HepG2 (cell line): Measurements from ENCODE around the gene SOX13. TPM values are rescaled to one million over a fixed set of nuclear protein-coding genes. Genes with fewer than 3 reads are reported as not detected.

ENCODE experiments used
- ARID2 ChIP-seq: sonication (generic); formaldehyde crosslinking; IDR thresholded peaks from 2 replicates; pipeline ENCODE4 v1.8.1; 2022; ENCODE audit warnings: mild to moderate bottlenecking, missing genetic modification reagents, borderline replicate concordance
- CREB3 ChIP-seq: sonication (generic); formaldehyde crosslinking; IDR thresholded peaks from 2 replicates; pipeline ENCODE4 v1.5.0; 2020; ENCODE audit warnings: missing genetic modification reagents
- DBP ChIP-seq: sonication (generic); formaldehyde crosslinking; IDR thresholded peaks from 2 replicates; pipeline ENCODE4 v1.4.0; 2020; ENCODE audit warnings: missing genetic modification reagents; ENCODE audit errors: not compliant biosample characterization
- HNRNPL ChIP-seq: fragments of 200-400 bp; formaldehyde crosslinking; IDR thresholded peaks from 2 replicates; pipeline ENCODE4 v1.6.1; 2017; ENCODE audit warnings: mild to moderate bottlenecking, low read depth, low read length
- KDM5B ChIP-seq: sonication (generic); formaldehyde crosslinking; IDR thresholded peaks from 2 replicates; pipeline ENCODE4 v1.4.0; 2020; ENCODE audit warnings: missing genetic modification reagents, mild to moderate bottlenecking, borderline replicate concordance
- KLF9 ChIP-seq: IDR thresholded peaks from 2 replicates; pipeline ENCODE4 v1.6.1; 2016; ENCODE audit warnings: low read depth
- MZF1 ChIP-seq: sonication (generic); formaldehyde crosslinking; IDR thresholded peaks from 2 replicates; pipeline ENCODE4 v1.8.1; 2023; ENCODE audit warnings: mild to moderate bottlenecking, missing genetic modification reagents, borderline replicate concordance
- TFAP4 ChIP-seq: sonication (generic); IDR thresholded peaks from 2 replicates; pipeline ENCODE4 v1.6.1; 2016; ENCODE audit warnings: low read depth, borderline replicate concordance
- ZFY ChIP-seq: sonication (generic); formaldehyde crosslinking; IDR thresholded peaks from 2 replicates; pipeline ENCODE4 v1.4.0; 2020; ENCODE audit warnings: missing genetic modification reagents
- ZNF230 ChIP-seq: sonication (generic); formaldehyde crosslinking; IDR thresholded peaks from 2 replicates; pipeline ENCODE4 v1.4.0; 2020; ENCODE audit warnings: mild to moderate bottlenecking, missing genetic modification reagents
- ZNF329 ChIP-seq: sonication (generic); formaldehyde crosslinking; IDR thresholded peaks from 2 replicates; pipeline ENCODE4 v1.9.0; 2021; ENCODE audit warnings: low read depth, mild to moderate bottlenecking, missing genetic modification reagents
- ZNF572 ChIP-seq: sonication (generic); formaldehyde crosslinking; IDR thresholded peaks from 2 replicates; pipeline ENCODE4 v1.5.1; 2020; ENCODE audit warnings: mild to moderate bottlenecking, missing genetic modification reagents
- ZNF652 ChIP-seq: IDR thresholded peaks from 2 replicates; pipeline ENCODE4 v1.6.1; 2016; ENCODE audit warnings: low read depth, borderline replicate concordance
- ZNF672 ChIP-seq: sonication (generic); formaldehyde crosslinking; IDR thresholded peaks from 2 replicates; pipeline ENCODE4 v1.8.1; 2022; ENCODE audit warnings: missing genetic modification reagents
- ZNF788 ChIP-seq: sonication (generic); formaldehyde crosslinking; IDR thresholded peaks from 2 replicates; pipeline ENCODE4 v1.5.0; 2020; ENCODE audit warnings: mild to moderate bottlenecking, missing genetic modification reagents, borderline replicate concordance
- polyA plus RNA-seq, 8 experiments: library from polyadenylated mRNA; depleted of rRNA in 3 of 8; stranded (reverse) in 7 of 8; unstranded in 1 of 8; fragments of >200 nt; fragmentation: Illumina TruSeq in 4 of 8; extraction: Trizol in 4 of 8; gene quantifications; 2 replicates each; pipeline versions ENCODE4 v1.2.1 to v1.2.3, GENCODE V29; 2011 to 2016; ENCODE audit warnings: low read depth in 4 of 8, missing spikeins in 1 of 8, mixed read lengths in 1 of 8; ENCODE audit not compliant: insufficient read depth in 1 of 8
- total RNA-seq, 5 experiments: library from RNA; depleted of rRNA; stranded (reverse); fragments of >200 nt; fragmentation: Illumina TruSeq; extraction: Trizol; gene quantifications; 2 replicates each; pipeline ENCODE4 v1.2.3, GENCODE V29; 2016; ENCODE audit warnings: low read depth in 1 of 5
- TF ChIP-seq, protein P1 (sequence below), 2 experiments: sonication (generic) in 1 of 2; formaldehyde crosslinking in 1 of 2; IDR thresholded peaks; 2 replicates each; pipeline versions ENCODE4 v1.6.1 to v1.9.0; 2014 to 2022; ENCODE audit warnings: antibody characterized with exemption in 1 of 2, borderline replicate concordance in 1 of 2, inconsistent platforms in 1 of 2, low read depth in 1 of 2, missing genetic modification reagents in 1 of 2
- TF ChIP-seq, protein P2 (sequence below): sonication (generic); formaldehyde crosslinking; IDR thresholded peaks from 2 replicates; pipeline ENCODE4 v1.8.0; 2022; ENCODE audit warnings: mild to moderate bottlenecking, missing genetic modification reagents, moderate library complexity
- TF ChIP-seq, protein P3 (sequence below): sonication (generic); formaldehyde crosslinking; IDR thresholded peaks from 2 replicates; pipeline ENCODE4 v1.8.0; 2022; ENCODE audit warnings: mild to moderate bottlenecking, missing genetic modification reagents

The SOX13 gene
- total and polyA plus RNA-seq, 2 of the 13 experiments (the other 11 are each of a cell fraction or from before 2014, with no cell fraction given): 13.3 to 15.8 TPM

DNA sequence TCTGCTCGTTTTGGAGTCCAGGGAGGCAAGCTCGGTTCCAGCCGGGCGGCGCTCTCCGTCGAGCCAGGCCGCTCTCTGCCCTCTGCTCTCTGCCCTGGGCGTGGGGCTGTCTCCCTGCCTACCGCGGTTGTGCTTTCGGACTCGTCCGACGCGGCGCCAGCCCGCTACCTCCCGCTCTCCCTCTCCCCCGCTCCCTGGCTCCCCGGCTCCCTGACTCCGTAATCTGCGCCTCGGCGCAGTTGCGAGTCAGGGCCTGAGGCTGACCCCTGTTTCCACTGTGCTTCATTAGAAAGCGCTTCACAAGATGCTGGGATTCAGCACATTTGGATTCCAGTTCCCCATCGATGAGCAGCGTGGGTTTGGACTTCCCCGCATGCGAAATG lies 2.2 kb downstream of the SOX13 start (continued):
- TF ChIP-seq ZNF672 (CRISPR knock-in tag) (0 out of 2 replicates have a peak, but pooled peaks have one; percentile 24), KDM5B (CRISPR knock-in tag) (peak; percentile 85), ZNF329 (CRISPR knock-in tag) (no peak), ZNF230 (0 out of 2 replicates have a peak, but pooled peaks have one; percentile 55), ZNF788 (CRISPR knock-in tag) (0 out of 2 replicates have a peak, but pooled peaks have one; percentile 4), KLF9 (CRISPR knock-in tag) (no peak), CREB3 (CRISPR knock-in tag) (no peak), HNRNPL (0 out of 2 replicates have a peak, but pooled peaks have one; percentile 43), ZNF572 (CRISPR knock-in tag) (0 out of 2 replicates have a peak, but pooled peaks have one; percentile 8), MZF1 (CRISPR knock-in tag) (no peak), TFAP4 (no peak), ARID2 (CRISPR knock-in tag) (0 out of 2 replicates have a peak, but pooled peaks have one; percentile 72), DBP (CRISPR knock-in tag) (no peak), ZNF652 (0 out of 2 replicates have a peak, but pooled peaks have one; percentile 12), ZFY (peak; percentile 46)
- TF ChIP-seq, protein P1, sequence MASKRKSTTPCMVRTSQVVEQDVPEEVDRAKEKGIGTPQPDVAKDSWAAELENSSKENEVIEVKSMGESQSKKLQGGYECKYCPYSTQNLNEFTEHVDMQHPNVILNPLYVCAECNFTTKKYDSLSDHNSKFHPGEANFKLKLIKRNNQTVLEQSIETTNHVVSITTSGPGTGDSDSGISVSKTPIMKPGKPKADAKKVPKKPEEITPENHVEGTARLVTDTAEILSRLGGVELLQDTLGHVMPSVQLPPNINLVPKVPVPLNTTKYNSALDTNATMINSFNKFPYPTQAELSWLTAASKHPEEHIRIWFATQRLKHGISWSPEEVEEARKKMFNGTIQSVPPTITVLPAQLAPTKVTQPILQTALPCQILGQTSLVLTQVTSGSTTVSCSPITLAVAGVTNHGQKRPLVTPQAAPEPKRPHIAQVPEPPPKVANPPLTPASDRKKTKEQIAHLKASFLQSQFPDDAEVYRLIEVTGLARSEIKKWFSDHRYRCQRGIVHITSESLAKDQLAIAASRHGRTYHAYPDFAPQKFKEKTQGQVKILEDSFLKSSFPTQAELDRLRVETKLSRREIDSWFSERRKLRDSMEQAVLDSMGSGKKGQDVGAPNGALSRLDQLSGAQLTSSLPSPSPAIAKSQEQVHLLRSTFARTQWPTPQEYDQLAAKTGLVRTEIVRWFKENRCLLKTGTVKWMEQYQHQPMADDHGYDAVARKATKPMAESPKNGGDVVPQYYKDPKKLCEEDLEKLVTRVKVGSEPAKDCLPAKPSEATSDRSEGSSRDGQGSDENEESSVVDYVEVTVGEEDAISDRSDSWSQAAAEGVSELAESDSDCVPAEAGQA (IDR thresholded peaks at IDR 0.05; ENCODE audit: low read depth): no peak
- TF ChIP-seq, protein P1 (CRISPR knock-in tag; IDR thresholded peaks at IDR 0.05; ENCODE audit: borderline replicate concordance): no peak
- TF ChIP-seq, protein P2, sequence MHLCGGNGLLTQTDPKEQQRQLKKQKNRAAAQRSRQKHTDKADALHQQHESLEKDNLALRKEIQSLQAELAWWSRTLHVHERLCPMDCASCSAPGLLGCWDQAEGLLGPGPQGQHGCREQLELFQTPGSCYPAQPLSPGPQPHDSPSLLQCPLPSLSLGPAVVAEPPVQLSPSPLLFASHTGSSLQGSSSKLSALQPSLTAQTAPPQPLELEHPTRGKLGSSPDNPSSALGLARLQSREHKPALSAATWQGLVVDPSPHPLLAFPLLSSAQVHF: 0 out of 2 replicates have a peak, but pooled peaks have one; percentile 30
- TF ChIP-seq, protein P3, sequence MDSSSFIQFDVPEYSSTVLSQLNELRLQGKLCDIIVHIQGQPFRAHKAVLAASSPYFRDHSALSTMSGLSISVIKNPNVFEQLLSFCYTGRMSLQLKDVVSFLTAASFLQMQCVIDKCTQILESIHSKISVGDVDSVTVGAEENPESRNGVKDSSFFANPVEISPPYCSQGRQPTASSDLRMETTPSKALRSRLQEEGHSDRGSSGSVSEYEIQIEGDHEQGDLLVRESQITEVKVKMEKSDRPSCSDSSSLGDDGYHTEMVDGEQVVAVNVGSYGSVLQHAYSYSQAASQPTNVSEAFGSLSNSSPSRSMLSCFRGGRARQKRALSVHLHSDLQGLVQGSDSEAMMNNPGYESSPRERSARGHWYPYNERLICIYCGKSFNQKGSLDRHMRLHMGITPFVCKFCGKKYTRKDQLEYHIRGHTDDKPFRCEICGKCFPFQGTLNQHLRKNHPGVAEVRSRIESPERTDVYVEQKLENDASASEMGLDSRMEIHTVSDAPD (CRISPR knock-in tag): no peak
